Upper lobe of right lung (tissue), 1 donor: ENCODE results near the gene DENND6B. TPM values are rescaled to one million over a fixed set of nuclear protein-coding genes. Genes with fewer than 3 reads are reported as not detected.

Source experiments
- ATAC-seq: fragments of 200-7000 bp; cut with Tn5 transposase; one replicate; pipeline ENCODE4 v1.9.1; 2020; ENCODE audit warnings: mild to moderate bottlenecking, moderate library complexity
- DNase-seq: peaks from one replicate; pipeline ENCODE4 v3.0.0-alpha.2; 2020
- H3K27ac ChIP-seq: fragments of 200-600 bp; one replicate; pipeline ENCODE4 v1.8.0; 2022
- H3K27me3 ChIP-seq: fragments of 200-600 bp; one replicate; pipeline ENCODE4 v1.8.0; 2022; ENCODE audit warnings: mild to moderate bottlenecking
- H3K36me3 ChIP-seq: fragments of 200-600 bp; one replicate; pipeline ENCODE4 v1.8.0; 2022
- H3K4me1 ChIP-seq: fragments of 200-600 bp; one replicate; pipeline ENCODE4 v1.8.0; 2022
- H3K4me3 ChIP-seq: fragments of 200-600 bp; one replicate; pipeline ENCODE4 v1.8.0; 2022; ENCODE audit warnings: mild to moderate bottlenecking
- H3K9me3 ChIP-seq: fragments of 200-600 bp; one replicate; pipeline ENCODE4 v1.8.0; 2022
- intact Hi-C: fragments of 100-400 bp; cut with DNase I; formaldehyde crosslinking; loops from one replicate; pipeline ENCODE4 v1.11.0; 2022
- total RNA-seq: library from RNA; stranded (reverse); fragmentation: NEBNext Ultra II Directional; extraction: Animal tissue kit (Norgen Biotek cat#: 25700); gene quantifications from one replicate; pipeline ENCODE4 v1.2.1, GENCODE V29; 2021
- TF ChIP-seq, protein P1 (sequence below): fragments of 200-600 bp; IDR thresholded peaks from one replicate; pipeline ENCODE4 v1.8.0; 2022; ENCODE audit warnings: antibody characterized with exemption
- donor health status: DM: no; HTN: yes; CAD: no; lungs with severe emphysema.

Gene DENND6B
- total RNA-seq, 1 donor from 2014 or later, result 9.3 TPM

DNA sequence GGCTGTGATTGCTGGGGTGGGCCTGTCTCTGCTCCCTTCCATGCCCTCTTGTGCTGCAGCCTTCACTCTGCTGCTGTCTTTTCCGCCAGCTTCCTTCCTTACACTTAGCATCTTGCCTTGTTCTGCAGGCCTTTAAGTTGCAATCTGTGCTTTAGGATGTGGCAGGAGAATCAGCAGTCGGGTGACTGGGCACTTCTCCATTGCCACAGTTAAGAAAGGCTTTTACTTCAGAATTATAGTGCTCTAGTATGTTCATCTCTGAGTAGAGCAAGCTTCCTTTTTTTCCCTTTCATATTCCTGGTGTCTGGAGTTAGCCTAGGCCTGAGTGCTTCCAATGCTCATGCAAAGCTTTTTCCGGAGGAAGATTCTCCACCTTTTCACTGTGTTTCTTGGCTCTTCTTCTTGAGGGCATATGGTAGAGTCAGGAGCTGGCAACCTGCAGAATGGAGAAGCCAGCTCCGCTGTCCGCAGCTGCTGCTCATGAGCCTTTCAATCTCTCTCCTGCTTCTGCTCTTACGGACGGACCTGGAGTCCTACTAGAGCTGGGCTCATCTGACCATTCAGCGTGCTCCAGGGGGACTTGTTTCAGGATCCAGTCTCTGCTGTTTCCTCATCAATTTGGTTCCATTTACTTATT, 36.5 kb upstream of the DENND6B start:
- Histone ChIP-seq H3K4me1 (peaks cover 10% of the 10 kb centered on the region), H3K4me3 (no peak overlapping the region), H3K9me3 (no peaks in the 10 kb centered on the region), H3K27me3 (no peaks in the 10 kb centered on the region), H3K36me3 (peaks cover 18% of the 10 kb centered on the region), H3K27ac (no peak overlapping the region)
- TF ChIP-seq, protein P1, sequence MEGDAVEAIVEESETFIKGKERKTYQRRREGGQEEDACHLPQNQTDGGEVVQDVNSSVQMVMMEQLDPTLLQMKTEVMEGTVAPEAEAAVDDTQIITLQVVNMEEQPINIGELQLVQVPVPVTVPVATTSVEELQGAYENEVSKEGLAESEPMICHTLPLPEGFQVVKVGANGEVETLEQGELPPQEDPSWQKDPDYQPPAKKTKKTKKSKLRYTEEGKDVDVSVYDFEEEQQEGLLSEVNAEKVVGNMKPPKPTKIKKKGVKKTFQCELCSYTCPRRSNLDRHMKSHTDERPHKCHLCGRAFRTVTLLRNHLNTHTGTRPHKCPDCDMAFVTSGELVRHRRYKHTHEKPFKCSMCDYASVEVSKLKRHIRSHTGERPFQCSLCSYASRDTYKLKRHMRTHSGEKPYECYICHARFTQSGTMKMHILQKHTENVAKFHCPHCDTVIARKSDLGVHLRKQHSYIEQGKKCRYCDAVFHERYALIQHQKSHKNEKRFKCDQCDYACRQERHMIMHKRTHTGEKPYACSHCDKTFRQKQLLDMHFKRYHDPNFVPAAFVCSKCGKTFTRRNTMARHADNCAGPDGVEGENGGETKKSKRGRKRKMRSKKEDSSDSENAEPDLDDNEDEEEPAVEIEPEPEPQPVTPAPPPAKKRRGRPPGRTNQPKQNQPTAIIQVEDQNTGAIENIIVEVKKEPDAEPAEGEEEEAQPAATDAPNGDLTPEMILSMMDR, result no peak
- intact Hi-C loops, result no loop called here
- ATAC-seq (no peak), DNase-seq (no peak)

DNA sequence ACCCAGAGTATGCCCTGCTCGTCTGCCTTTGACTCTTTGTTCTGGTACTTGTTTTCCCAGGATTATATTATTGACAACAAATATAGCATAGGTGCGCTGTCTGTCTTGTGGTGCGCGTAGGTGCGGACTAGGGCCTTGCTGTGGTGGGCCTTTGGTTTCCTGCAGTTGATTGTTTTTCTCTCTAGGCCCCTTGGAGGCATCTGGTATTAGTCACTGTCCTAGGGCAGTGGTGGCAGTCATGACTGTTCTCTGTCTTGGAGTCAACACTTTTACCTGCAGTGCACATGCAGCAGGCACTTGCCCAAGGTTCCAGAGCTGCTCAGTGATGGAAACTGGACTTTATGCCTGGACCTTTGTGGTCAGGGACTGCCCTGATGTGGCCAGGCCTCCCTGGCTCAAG, 34.9 kb upstream of the DENND6B start:
- no peak for DNase-seq
- Histone ChIP-seq H3K4me1 (peaks cover 12% of the 10 kb centered on the region), H3K4me3 (no peak overlapping the region), H3K27ac (no peak overlapping the region), H3K36me3 (peaks cover 14% of the 10 kb centered on the region), H3K27me3 (no peaks in the 10 kb centered on the region), H3K9me3 (no peaks in the 10 kb centered on the region)
- ATAC-seq, result no peak
- TF ChIP-seq, protein P1, result no peak
- intact Hi-C loops, result no loop called here

DNA sequence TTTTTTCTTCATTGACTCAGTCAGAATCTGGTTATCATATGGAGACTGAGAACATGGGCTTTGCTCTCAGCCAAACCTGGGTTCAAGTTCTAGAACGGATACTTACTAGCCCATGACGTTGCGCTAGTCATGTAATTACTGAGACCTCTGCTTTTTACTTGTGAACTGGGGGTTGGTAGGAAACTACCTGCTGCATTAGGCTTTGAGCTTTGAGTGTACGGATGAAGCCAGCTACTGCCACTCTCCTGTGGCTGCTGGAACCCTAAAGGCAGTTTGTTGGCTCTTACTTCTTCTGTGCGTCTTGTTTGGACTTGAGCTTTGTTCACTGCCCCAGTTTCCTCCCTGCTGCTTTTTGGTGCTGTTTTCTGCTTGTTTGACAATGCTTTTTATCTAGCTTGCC, 34.4 kb upstream of the DENND6B start:
- TF ChIP-seq, protein P1, result no peak
- DNase-seq, result no peak
- Histone ChIP-seq H3K27me3 (no peaks in the 10 kb centered on the region), H3K27ac (no peak overlapping the region), H3K4me3 (no peak overlapping the region), H3K4me1 (peaks cover 12% of the 10 kb centered on the region), H3K36me3 (peaks cover 14% of the 10 kb centered on the region), H3K9me3 (no peaks in the 10 kb centered on the region)
- intact Hi-C loops, result no loop called here
- no peak for ATAC-seq

DNA sequence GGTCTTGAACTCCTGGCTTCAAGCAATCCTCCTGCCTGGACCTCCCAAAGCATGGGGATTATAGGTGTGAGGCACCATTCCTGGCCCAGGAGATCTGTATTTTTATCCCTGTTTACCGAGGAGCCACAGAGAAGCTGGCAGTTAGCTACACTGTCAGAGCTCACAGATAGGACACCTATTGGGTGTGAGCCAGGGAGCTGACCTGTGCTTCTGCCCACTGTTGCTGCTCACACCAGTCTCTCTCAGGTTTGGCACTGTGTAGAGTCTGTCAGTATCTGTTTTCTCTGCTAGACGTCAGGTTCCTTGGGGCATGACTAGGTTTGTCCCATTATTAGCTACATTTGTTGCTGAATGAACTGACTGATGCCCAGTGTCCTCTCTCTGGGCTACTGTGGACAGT, 33.8 kb upstream of the DENND6B start:
- H3K27ac ChIP-seq, result no peak overlapping the region
- H3K4me3 ChIP-seq, result no peak overlapping the region
- H3K27me3 ChIP-seq, result no peaks in the 10 kb centered on the region
- peak; percentile 34 for ATAC-seq
- DNase-seq, result no peak
- peaks cover 12% of the 10 kb centered on the region for H3K4me1 ChIP-seq
- intact Hi-C loops, result no loop called here
- TF ChIP-seq, protein P1, result no peak
- peaks cover 14% of the 10 kb centered on the region for H3K36me3 ChIP-seq
- H3K9me3 ChIP-seq, result no peaks in the 10 kb centered on the region

DNA sequence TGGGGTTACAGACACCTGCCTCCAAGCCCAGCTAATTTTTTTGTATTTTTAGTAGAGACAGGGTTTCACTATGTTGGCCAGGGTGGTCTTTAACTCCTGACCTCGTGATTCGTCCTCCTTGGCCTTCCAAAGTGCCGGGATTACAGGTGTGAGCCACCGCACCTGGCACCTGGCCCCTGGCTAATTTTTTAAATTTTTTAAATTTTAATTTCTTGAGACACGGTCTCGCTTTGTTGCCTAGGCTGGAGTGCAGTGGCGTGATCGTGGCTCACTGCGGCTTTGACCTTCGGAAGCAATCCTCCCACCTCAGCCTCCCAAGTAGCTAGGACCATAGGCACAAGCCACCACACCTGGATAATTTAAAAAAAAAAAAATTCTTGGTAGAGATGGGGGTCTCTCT, 30.9 kb upstream of the DENND6B start:
- DNase-seq (no peak), ATAC-seq (no peak)
- TF ChIP-seq, protein P1, result no peak
- Histone ChIP-seq H3K27me3 (no peaks in the 10 kb centered on the region), H3K27ac (no peak overlapping the region), H3K9me3 (no peaks in the 10 kb centered on the region), H3K4me1 (peaks cover 8% of the 10 kb centered on the region), H3K4me3 (no peak overlapping the region), H3K36me3 (peaks cover 17% of the 10 kb centered on the region)
- intact Hi-C loops, result no loop called here

DNA sequence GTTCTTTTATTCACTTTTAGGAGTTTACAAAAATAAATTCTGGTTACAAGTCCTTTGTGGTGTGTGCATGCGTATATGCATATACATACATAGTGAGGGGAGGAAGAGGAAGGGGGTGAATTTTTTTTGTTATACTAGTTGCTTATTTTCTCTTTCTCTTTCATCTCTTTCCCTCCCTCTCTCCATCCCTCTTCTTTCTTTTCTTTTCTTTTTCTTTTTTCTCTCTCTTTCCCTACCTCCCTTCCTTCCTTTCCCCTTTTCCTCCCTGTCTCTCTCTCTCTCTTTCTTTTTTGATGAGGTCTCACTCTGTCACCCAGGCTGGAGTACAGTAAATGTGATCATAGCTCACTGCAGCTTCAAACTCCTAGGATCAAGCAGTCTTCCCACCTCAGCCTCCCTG, 30.4 kb upstream of the DENND6B start:
- ATAC-seq (no peak), DNase-seq (no peak)
- H3K9me3 ChIP-seq, result no peaks in the 10 kb centered on the region
- TF ChIP-seq, protein P1, result no peak
- no peaks in the 10 kb centered on the region for H3K27me3 ChIP-seq
- H3K36me3 ChIP-seq, result peaks cover 22% of the 10 kb centered on the region
- H3K4me1 ChIP-seq, result peaks cover 4% of the 10 kb centered on the region
- H3K27ac ChIP-seq, result no peak overlapping the region
- no peak overlapping the region for H3K4me3 ChIP-seq
- intact Hi-C loops, result no loop called here
